Measurements from ENCODE around the gene FBF1.

The FBF1 gene

DNA sequence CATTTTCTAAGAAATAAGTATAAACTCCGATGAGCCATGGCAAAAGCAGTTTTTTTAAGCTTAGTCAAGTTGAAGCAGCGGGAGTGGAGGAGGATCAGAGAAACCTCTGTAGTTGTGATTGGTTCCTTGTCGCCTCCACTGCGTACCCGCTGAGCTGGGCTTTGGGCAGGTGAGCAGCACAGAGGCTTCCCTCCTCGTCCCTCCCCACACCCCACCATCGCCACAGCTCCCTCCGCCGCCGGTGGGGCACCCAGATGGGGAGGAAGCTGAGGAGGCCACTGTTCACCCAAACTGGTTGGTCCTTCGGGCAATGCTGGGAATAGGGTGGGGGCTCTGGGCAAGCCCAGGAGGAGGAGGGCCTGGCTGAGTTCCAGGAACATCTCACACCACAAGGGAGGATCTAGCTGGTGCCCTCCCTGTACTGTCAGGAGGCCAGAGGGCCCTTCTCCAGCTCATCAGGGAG, 31.0 kb downstream of the FBF1 start:
- DNase-seq: no peak
- Histone ChIP-seq H3K36me3 (peaks cover 20% of the 10 kb centered on the region; the same call in 1 of the 2 replicates), H3K27ac (peak overlapping the region; percentile 64; the same call in 1 of the 2 replicates), H3K9me3 (ENCODE audit: severe bottlenecking) (no peaks in the 10 kb centered on the region), H3K27me3 (ENCODE audit: insufficient read depth, low read depth, severe bottlenecking) (no peaks in the 10 kb centered on the region), H3K4me3 (ENCODE audit: low read depth, low read length) (no peak overlapping the region)
- TF ChIP-seq, protein P1, sequence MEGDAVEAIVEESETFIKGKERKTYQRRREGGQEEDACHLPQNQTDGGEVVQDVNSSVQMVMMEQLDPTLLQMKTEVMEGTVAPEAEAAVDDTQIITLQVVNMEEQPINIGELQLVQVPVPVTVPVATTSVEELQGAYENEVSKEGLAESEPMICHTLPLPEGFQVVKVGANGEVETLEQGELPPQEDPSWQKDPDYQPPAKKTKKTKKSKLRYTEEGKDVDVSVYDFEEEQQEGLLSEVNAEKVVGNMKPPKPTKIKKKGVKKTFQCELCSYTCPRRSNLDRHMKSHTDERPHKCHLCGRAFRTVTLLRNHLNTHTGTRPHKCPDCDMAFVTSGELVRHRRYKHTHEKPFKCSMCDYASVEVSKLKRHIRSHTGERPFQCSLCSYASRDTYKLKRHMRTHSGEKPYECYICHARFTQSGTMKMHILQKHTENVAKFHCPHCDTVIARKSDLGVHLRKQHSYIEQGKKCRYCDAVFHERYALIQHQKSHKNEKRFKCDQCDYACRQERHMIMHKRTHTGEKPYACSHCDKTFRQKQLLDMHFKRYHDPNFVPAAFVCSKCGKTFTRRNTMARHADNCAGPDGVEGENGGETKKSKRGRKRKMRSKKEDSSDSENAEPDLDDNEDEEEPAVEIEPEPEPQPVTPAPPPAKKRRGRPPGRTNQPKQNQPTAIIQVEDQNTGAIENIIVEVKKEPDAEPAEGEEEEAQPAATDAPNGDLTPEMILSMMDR (IDR thresholded peaks at IDR 0.05; ENCODE audit: low read depth, low read length): no peak

DNA sequence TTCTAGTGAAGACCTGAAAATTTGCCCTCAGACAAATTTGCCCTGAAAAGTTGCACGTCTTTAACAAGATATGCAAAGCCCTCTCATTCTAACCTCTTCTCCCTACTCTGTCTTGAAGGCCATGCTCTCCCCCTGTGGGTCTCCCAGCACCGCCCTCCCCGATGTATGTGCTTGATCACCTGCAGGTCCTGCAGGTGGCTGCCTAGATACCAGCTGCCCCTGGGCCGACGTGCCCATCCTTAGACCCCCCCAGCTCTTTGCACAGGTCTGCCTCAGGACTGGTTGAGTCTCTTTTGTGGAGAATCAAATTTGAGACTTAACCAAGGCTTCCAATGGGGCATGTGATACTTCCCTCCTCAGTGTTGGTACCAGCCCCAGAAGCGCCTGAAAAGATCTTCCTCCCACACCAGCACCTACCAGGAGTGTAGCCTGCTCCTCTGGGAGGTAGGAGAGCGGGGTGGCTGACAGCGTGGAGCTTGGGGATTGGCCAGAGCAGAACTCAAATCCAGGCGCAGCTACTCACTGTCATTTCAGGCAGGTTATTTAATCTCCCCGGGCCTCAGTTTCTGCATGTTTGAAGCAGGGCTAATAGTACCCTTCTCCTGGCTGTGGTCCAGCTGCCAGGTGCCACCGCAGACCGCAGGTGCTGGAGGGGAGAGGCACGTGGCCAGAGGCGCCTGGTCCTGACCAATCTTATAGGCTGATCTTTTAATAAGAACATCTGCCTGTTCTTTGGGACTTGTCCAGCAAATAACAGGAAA, 31.6 kb downstream of the FBF1 start:
- TF ChIP-seq, protein P1 (IDR thresholded peaks at IDR 0.05; ENCODE audit: low read depth, low read length): no peak
- Histone ChIP-seq H3K9me3 (ENCODE audit: severe bottlenecking) (no peaks in the 10 kb centered on the region), H3K4me3 (ENCODE audit: low read depth, low read length) (no peak overlapping the region), H3K27ac (no peak overlapping the region), H3K36me3 (peaks cover 15% of the 10 kb centered on the region; the same call in 1 of the 2 replicates), H3K27me3 (ENCODE audit: insufficient read depth, low read depth, severe bottlenecking) (no peaks in the 10 kb centered on the region)
- DNase-seq: no peak

DNA sequence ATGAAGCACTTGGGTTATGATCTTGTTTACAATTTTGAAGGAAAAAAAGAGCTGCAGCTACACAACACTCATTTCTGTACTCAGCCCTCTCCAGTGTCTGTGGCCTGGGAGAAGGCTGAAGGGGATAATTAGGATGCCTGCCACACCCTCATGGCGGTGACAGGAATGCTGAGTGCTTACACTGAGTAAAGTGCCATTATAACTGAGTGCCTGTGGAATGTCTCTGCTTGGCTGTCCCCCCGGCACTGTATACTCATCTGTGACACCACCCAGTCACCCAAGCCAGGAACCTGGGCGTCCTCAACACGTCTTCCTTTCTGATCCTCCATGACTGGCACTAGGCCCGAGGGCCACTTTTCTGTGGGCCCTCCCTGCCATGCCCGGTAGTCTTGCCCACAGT, 32.6 kb downstream of the FBF1 start:
- no peak for DNase-seq
- peaks cover 13% of the 10 kb centered on the region for H3K36me3 ChIP-seq
- no peak overlapping the region for H3K27ac ChIP-seq
- H3K27me3 ChIP-seq (ENCODE audit: insufficient read depth, low read depth, severe bottlenecking): no peaks in the 10 kb centered on the region
- TF ChIP-seq, protein P1 (IDR thresholded peaks at IDR 0.05; ENCODE audit: low read depth, low read length): no peak
- H3K4me3 ChIP-seq (ENCODE audit: low read depth, low read length): no peak overlapping the region
- H3K9me3 ChIP-seq (ENCODE audit: severe bottlenecking): no peaks in the 10 kb centered on the region

DNA sequence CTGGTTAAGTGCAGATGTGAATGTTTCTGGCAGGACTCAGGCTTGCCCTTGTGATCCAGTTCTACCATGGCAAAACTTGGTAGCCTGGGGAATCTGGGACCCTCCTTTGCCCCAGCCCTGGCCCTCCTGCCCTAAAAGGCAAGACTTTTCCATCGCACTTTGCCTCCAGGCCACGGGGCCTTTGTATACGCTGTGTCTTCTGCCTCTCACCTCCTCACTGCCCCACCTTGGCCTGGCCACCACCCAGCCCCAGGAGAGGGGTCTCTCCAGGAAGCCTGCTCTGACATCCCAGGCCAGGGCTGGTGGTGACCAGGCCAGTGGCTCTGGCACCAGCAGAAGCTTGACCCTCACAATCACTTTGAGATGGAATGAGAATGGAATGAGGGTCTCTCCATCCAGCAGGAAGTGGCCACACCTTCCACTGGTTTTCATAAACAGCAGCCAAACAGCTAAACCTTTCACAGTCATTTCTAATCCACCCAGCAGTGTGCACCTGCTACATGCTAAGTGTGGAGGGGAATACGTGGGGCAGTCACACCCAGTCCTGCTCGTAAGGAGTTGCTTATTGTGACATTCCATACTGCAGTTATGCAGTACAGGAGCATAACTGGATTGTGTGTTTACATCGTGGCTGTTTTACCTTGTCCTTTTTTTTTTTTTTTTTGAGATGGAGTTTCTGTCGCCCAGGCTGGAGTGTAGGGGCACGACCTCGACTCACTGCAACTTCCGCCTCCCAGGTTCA, 34.5 kb downstream of the FBF1 start:
- Histone ChIP-seq H3K4me3 (ENCODE audit: low read depth, low read length) (no peak overlapping the region), H3K27ac (0 out of 2 replicates have a peak overlapping the region, but pooled peaks have one; percentile 19), H3K27me3 (ENCODE audit: insufficient read depth, low read depth, severe bottlenecking) (no peaks in the 10 kb centered on the region), H3K9me3 (ENCODE audit: severe bottlenecking) (no peaks in the 10 kb centered on the region), H3K36me3 (peaks cover 19% of the 10 kb centered on the region)
- DNase-seq: no peak
- TF ChIP-seq, protein P1 (IDR thresholded peaks at IDR 0.05; ENCODE audit: low read depth, low read length): no peak

DNA sequence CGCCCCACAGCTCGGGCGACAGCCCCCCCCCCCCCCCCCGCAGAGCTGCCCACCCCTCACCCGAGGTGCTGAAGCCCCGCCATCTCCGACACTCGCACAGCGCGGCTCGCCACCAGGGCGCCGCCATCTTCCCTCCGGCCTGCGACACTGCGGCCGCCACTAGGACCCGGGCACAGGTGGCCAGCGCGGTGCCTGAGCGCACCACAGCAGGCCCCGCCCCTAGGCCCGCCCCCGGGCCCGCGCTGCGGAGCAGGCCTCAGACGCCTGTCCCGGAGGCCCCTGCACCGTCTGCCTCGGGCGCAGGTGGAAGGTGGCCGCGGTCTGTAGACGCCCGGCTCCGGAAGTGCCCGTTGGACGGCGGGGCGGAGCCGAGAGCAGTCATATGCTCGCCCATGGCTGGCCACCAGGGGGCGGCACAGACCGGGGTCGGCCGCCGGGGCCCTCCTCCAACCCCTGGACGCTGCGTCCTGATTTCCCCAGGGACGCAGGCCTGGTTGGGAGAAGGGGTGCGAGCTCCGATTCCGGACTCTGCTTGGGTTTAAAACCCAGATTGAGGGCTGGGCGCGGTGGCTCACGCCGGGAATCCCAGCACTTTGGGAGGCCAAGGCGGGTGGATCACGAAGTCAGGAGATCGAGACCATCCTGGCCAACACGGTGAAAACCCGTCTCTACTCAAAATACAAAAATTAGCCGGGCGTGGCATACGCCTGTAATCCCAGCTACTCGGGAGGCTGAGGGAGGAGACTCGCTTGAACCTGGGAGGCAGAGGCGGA, 35.9 kb downstream of the FBF1 start, which contains the start of gene MRPL38:
Gene MRPL38 (minus strand): TSS at position 136 of the 773 bp plus-strand sequence. CDS start 9 bp downstream, at position 127.
- peak within 1 kb of the TSS; percentile 83 for H3K27ac ChIP-seq
- TF ChIP-seq, protein P1 (IDR thresholded peaks at IDR 0.05; ENCODE audit: low read depth, low read length): peak; percentile 92
- H3K27me3 ChIP-seq (ENCODE audit: insufficient read depth, low read depth, severe bottlenecking): no peaks in the 10 kb centered on the region
- H3K9me3 ChIP-seq (ENCODE audit: severe bottlenecking): no peaks in the 10 kb centered on the region
- H3K36me3 ChIP-seq: peaks cover 31% of the 10 kb centered on the region
- H3K4me3 ChIP-seq (ENCODE audit: low read depth, low read length): peak within 1 kb of the TSS; percentile 59
- peak; percentile 99 for DNase-seq

Measured in WERI-Rb-1 (cell line).